Uterus (tissue), 4 donors: ENCODE data around the gene ZNF70. TPM values are rescaled to one million over a fixed set of nuclear protein-coding genes. Genes with fewer than 3 reads are reported as not detected.

ENCODE experiments used
- DNase-seq, 2 donors: peaks; one replicate each; pipeline ENCODE4 v3.0.0-alpha.2; 2019 to 2020
- H3K27ac ChIP-seq, 2 donors: fragments of 200-600 bp; sonication (generic); 1 replicate in 1 of 2; 2 replicates in 1 of 2; pipeline ENCODE4 v1.5.1; 2016 to 2018
- H3K27me3 ChIP-seq, 2 donors: fragments of 200-600 bp; sonication (generic); one replicate each; pipeline ENCODE4 v1.5.1; 2018 to 2019; ENCODE audit warnings: control low read depth in 1 of 2
- H3K36me3 ChIP-seq, 2 donors: fragments of 200-600 bp; sonication (generic); one replicate each; pipeline ENCODE4 v1.5.1; 2019; ENCODE audit warnings: control low read depth in 1 of 2
- H3K4me1 ChIP-seq, 2 donors: fragments of 200-600 bp; sonication (generic); one replicate each; pipeline ENCODE4 v1.5.1; 2018 to 2019; ENCODE audit warnings: control low read depth in 1 of 2
- H3K4me3 ChIP-seq, 2 donors: fragments of 200-600 bp; sonication (generic); 1 replicate in 1 of 2; 2 replicates in 1 of 2; pipeline ENCODE4 v1.5.1; 2018 to 2019; ENCODE audit warnings: mild to moderate bottlenecking in 1 of 2
- H3K9me3 ChIP-seq, 2 donors: fragments of 200-600 bp; sonication (generic); one replicate each; pipeline ENCODE4 v1.5.1; 2019; ENCODE audit warnings: control low read depth in 1 of 2
- POLR2A ChIP-seq, 2 donors: fragments of 450-650 bp; IDR thresholded peaks; one replicate each; pipeline ENCODE4 v1.6.1; 2016; ENCODE audit warnings: antibody characterized with exemption in 2 of 2, mild to moderate bottlenecking in 1 of 2, moderate library complexity in 1 of 2
- intact Hi-C: fragments of 100-400 bp; cut with DNase I; formaldehyde crosslinking; loops from one replicate; pipeline ENCODE4 v1.15.1; 2023; ENCODE audit warnings: low total_unique reads
- total RNA-seq, 4 donors: library from RNA; depleted of rRNA in 3 of 4; stranded (reverse); fragments of >200 nt in 3 of 4; gene quantifications; one replicate each; pipeline versions ENCODE4 v1.1.0 to v1.2.4, GENCODE V29; 2014 to 2023
- TF ChIP-seq, protein P1 (sequence below), 4 experiments: fragments of 200-600 bp in 2 of 4; fragments of 450-650 bp in 2 of 4; sonication (generic) in 2 of 4; IDR thresholded peaks; one replicate each; pipeline ENCODE4 v1.5.1; 2016 to 2019; ENCODE audit warnings: antibody characterized with exemption in 4 of 4, mild to moderate bottlenecking in 2 of 4, moderate library complexity in 1 of 4
- donor health status: DM: yes; HTN: yes; CAD: no.

Gene ZNF70
- total RNA-seq, 4 donors from 2014 or later, result 3.6 to 13.8 (median 6.2) TPM

DNA sequence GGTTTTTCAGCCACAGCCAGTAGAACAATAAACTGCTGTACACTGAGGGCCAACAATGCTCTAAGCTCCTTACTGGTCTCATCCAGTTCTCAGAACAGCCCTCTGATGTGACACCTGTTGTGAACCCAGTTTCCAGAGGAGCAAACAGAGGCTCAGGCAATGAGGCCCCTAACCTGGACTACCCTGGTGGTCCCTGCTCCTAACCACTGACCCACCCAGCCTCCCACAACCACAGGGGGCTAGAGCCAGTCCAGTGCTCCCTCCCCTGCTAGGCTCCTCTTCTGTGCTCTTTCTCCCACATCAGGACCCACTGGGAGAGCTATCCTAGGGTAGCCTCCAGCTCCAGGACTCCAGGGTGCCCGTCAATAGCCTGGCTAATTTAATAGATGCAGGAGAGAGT is 31.8 kb upstream of the ZNF70 start:
- intact Hi-C loops, result no loop called here
- H3K9me3 ChIP-seq, result no peaks in the 10 kb centered on the region
- H3K4me1 ChIP-seq, result peaks cover 0 to 6% of the 10 kb centered on the region in 2 donors
- TF ChIP-seq POLR2A (IDR thresholded peaks at IDR 0.05), result no peak
- TF ChIP-seq, protein P1, sequence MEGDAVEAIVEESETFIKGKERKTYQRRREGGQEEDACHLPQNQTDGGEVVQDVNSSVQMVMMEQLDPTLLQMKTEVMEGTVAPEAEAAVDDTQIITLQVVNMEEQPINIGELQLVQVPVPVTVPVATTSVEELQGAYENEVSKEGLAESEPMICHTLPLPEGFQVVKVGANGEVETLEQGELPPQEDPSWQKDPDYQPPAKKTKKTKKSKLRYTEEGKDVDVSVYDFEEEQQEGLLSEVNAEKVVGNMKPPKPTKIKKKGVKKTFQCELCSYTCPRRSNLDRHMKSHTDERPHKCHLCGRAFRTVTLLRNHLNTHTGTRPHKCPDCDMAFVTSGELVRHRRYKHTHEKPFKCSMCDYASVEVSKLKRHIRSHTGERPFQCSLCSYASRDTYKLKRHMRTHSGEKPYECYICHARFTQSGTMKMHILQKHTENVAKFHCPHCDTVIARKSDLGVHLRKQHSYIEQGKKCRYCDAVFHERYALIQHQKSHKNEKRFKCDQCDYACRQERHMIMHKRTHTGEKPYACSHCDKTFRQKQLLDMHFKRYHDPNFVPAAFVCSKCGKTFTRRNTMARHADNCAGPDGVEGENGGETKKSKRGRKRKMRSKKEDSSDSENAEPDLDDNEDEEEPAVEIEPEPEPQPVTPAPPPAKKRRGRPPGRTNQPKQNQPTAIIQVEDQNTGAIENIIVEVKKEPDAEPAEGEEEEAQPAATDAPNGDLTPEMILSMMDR (IDR thresholded peaks at IDR 0.05), result no peak
- no peak overlapping the region for H3K27ac ChIP-seq
- no peaks in the 10 kb centered on the region for H3K36me3 ChIP-seq
- H3K4me3 ChIP-seq, result no peak overlapping the region
- DNase-seq, result no peak
- H3K27me3 ChIP-seq, result no peaks in the 10 kb centered on the region

- DNase-seq, result no peak
- Histone ChIP-seq H3K4me1 (peaks cover 0 to 6% of the 10 kb centered on the region in 2 donors), H3K27ac (no peak overlapping the region), H3K4me3 (no peak overlapping the region), H3K27me3 (no peaks in the 10 kb centered on the region), H3K36me3 (no peaks in the 10 kb centered on the region), H3K9me3 (no peaks in the 10 kb centered on the region)
- no peak for TF ChIP-seq POLR2A (IDR thresholded peaks at IDR 0.05)
- TF ChIP-seq, protein P1 (IDR thresholded peaks at IDR 0.05), result no peak
- intact Hi-C loops, result no loop called here
These were observed 31.3 kb upstream of the ZNF70 start for GRCh38 chr22:23782252-23782651.

DNA sequence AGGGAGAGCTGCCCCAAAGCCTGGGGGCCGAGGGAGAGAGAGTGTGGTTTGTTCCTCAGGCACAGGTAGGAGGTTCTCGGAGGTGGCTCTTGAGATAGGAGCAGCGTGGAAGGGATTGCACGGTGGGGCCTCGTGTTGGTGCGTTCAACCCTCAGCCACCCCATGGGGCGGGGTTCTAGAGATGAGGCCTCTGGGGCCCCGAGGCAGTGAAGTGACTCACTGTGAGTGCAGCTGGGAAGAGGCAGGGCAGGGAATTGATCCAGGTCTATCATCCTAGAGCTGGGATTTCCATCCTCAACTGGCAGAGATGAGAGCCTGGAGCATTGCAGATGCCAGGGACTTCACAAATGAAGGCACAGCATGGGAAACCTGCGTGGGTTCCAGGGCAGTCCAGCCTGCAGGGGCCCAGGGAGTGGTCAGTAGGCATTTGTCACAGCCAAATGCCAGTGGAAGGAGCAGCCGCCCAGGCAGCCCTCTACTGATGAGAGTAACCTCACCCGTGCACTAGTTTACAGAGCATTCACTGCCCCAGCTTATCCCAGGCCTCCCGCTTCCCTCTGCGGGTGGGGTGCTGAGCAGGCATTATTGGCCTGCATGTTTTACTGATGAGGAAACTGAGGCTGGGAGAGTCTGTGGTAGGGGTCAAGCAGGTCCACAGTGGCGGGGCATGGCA is 30.7 kb upstream of the ZNF70 start:
- no peak for DNase-seq
- Histone ChIP-seq H3K27me3 (no peaks in the 10 kb centered on the region), H3K4me1 (peaks cover 0 to 6% of the 10 kb centered on the region in 2 donors), H3K9me3 (no peaks in the 10 kb centered on the region), H3K27ac (no peak overlapping the region), H3K4me3 (no peak overlapping the region), H3K36me3 (no peaks in the 10 kb centered on the region)
- TF ChIP-seq, protein P1 (IDR thresholded peaks at IDR 0.05), result no peak
- TF ChIP-seq POLR2A (IDR thresholded peaks at IDR 0.05), result no peak
- intact Hi-C loops, result no loop called here

- H3K4me1 ChIP-seq, result peaks cover 0 to 2% of the 10 kb centered on the region in 2 donors
- H3K4me3 ChIP-seq, result no peak overlapping the region
- H3K27ac ChIP-seq, result no peak overlapping the region
- H3K27me3 ChIP-seq, result no peaks in the 10 kb centered on the region
- TF ChIP-seq POLR2A (IDR thresholded peaks at IDR 0.05), result no peak
- TF ChIP-seq, protein P1 (IDR thresholded peaks at IDR 0.05), result no peak
- H3K36me3 ChIP-seq, result no peaks in the 10 kb centered on the region
- intact Hi-C loops, result no loop called here
- no peak for DNase-seq
- H3K9me3 ChIP-seq, result no peaks in the 10 kb centered on the region
These were observed 30.2 kb upstream of the ZNF70 start for GRCh38 chr22:23781065-23781464.

- no peak for DNase-seq
- intact Hi-C loops, result no loop called here
- Histone ChIP-seq H3K27ac (no peak overlapping the region), H3K9me3 (no peaks in the 10 kb centered on the region), H3K4me3 (no peak overlapping the region), H3K36me3 (no peaks in the 10 kb centered on the region), H3K4me1 (no peaks in the 10 kb centered on the region), H3K27me3 (no peaks in the 10 kb centered on the region)
- no peak for TF ChIP-seq POLR2A (IDR thresholded peaks at IDR 0.05)
- TF ChIP-seq, protein P1 (IDR thresholded peaks at IDR 0.05), result no peak
These were observed 29.3 kb upstream of the ZNF70 start for GRCh38 chr22:23780146-23780748.
